ENCODE results near the gene AHDC1.

DNA sequence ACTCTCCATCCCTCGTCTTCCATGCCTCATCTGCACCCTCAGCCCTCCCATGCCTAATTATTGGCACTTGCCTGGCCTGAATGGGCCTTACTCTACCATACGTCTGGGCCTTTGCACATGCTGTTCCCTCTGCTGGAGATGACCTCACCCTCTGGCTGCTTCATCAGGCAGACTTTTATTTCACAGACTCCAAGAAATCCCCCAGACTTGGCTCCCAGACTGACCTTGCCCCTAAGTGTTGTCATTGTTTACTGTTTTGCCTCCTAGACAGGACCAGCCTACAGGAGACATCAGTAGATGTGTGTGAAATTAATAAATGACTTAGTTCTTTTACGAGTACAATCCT lies 5.2 kb upstream of the AHDC1 start:
- no peak for TF ChIP-seq EZH2 (IDR thresholded peaks at IDR 0.05; ENCODE audit: insufficient read depth, poor library complexity, severe bottlenecking)
- no peak for TF ChIP-seq EZH2phosphoT487 (IDR thresholded peaks at IDR 0.05; ENCODE audit: insufficient read depth, low read depth)
